OCI-LY7 (cell line): Measurements from ENCODE around the gene CCDC117. TPM values are rescaled to one million over a fixed set of nuclear protein-coding genes. Genes with fewer than 3 reads are reported as not detected.

Experiments used
- BruUV-seq: library from RNA; stranded (reverse); fragments of 400-500 nt; replicated peaks from 2 replicates; lab custom pipeline; 2021; lab: Mats Ljungman, UMichigan
- CTCF ChIA-PET: fragments of 300-600 bp; sonication (Branson Sonifier 250); formaldehyde crosslinking; loops from one replicate; lab custom pipeline; 2022; ENCODE audit warnings: antibody characterized with exemption; ENCODE audit not compliant: unreplicated experiment; lab: Charles Lee
- POLR2A ChIA-PET: fragments of 300-600 bp; sonication (Branson Sonifier 250); formaldehyde crosslinking; loops from one replicate; lab custom pipeline; 2022; ENCODE audit warnings: antibody characterized with exemption; lab: Charles Lee
- DNase-seq: peaks from one replicate; pipeline ENCODE4 v3.0.0-alpha.2; 2015; ENCODE audit warnings: low spot score
- H2AFZ ChIP-seq: fragments of 200-600 bp; sonication (generic), shearing (Covaris generic); 2 replicates; pipeline ENCODE4 v1.6.1; 2014; ENCODE audit warnings: mild to moderate bottlenecking, antibody characterized with exemption, low read length, moderate library complexity
- H3K27ac ChIP-seq: fragments of 200-600 bp; sonication (generic); 2 replicates; pipeline ENCODE4 v1.5.1; 2014; ENCODE audit warnings: mixed run types, low read depth, mild to moderate bottlenecking, moderate library complexity, low read length, inconsistent platforms; ENCODE audit not compliant: poor library complexity, severe bottlenecking
- H3K36me3 ChIP-seq: fragments of 200-600 bp; sonication (generic); 2 replicates; pipeline ENCODE4 v1.6.1; 2014; ENCODE audit warnings: mild to moderate bottlenecking, antibody characterized with exemption, low read length, moderate library complexity, mixed read lengths; ENCODE audit not compliant: insufficient read depth
- H3K4me1 ChIP-seq: fragments of 200-600 bp; sonication (generic); 2 replicates; pipeline ENCODE4 v1.5.1; 2014; ENCODE audit warnings: mild to moderate bottlenecking, low read length; ENCODE audit not compliant: insufficient read depth, poor library complexity, severe bottlenecking
- H3K4me2 ChIP-seq: fragments of 200-600 bp; sonication (generic); 2 replicates; pipeline ENCODE4 v1.6.1; 2014; ENCODE audit warnings: mild to moderate bottlenecking, low read length
- H3K4me3 ChIP-seq: fragments of 200-600 bp; sonication (generic); 2 replicates; pipeline ENCODE4 v1.5.1; 2014; ENCODE audit warnings: mild to moderate bottlenecking, low read depth, low read length; ENCODE audit not compliant: poor library complexity, severe bottlenecking
- H3K79me2 ChIP-seq: fragments of 200-600 bp; sonication (generic); 2 replicates; pipeline ENCODE4 v1.6.1; 2016; ENCODE audit warnings: low read depth, mild to moderate bottlenecking, low read length, moderate library complexity, mixed read lengths; ENCODE audit not compliant: insufficient read depth
- H3K9me2 ChIP-seq: fragments of 200-600 bp; sonication (generic); 2 replicates; pipeline ENCODE4 v1.6.1; 2016; ENCODE audit warnings: mild to moderate bottlenecking, low read length, mixed read lengths; ENCODE audit not compliant: insufficient read depth
- H3K9me3 ChIP-seq: fragments of 200-600 bp; sonication (generic); 2 replicates; pipeline ENCODE4 v1.6.1; 2014; ENCODE audit warnings: mild to moderate bottlenecking, mixed run types, low read length, mixed read lengths
- H4K20me1 ChIP-seq: fragments of 200-600 bp; sonication (generic); 2 replicates; pipeline ENCODE4 v1.6.1; 2014; ENCODE audit warnings: mild to moderate bottlenecking, antibody characterized with exemption, low read length, moderate library complexity, mixed read lengths; ENCODE audit not compliant: insufficient read depth
- EZH2phosphoT487 ChIP-seq: fragments of 200-600 bp; sonication (generic); IDR thresholded peaks from 2 replicates; pipeline ENCODE4 v1.6.1; 2018; ENCODE audit warnings: low read depth, borderline replicate concordance, mild to moderate bottlenecking, mixed run types, antibody characterized with exemption, low read length, moderate library complexity, mixed read lengths
- intact Hi-C: fragments of 100-400 bp; cut with micrococcal nuclease; formaldehyde crosslinking; loops from one replicate; pipeline ENCODE4 v1.10.0; 2022; ENCODE audit not compliant: unreplicated experiment
- total RNA-seq, 2 experiments: library from RNA; depleted of rRNA in 1 of 2; stranded (reverse); fragments of >200 nt in 1 of 2; shearing (Covaris generic) in 1 of 2; gene quantifications; 2 replicates each; pipeline ENCODE4 v1.2.3, GENCODE V29; 2014 to 2022
- TF ChIP-seq, protein P1 (sequence below): fragments of 200-600 bp; sonication (generic); conservative IDR thresholded peaks from 2 replicates; pipeline ENCODE4 v1.5.1; 2014; ENCODE audit warnings: mild to moderate bottlenecking, antibody characterized with exemption, low read length, moderate library complexity, mixed read lengths

CCDC117 gene
- total RNA-seq, 2 experiments from 2014 or later, result 21.4 to 34.1 TPM

DNA sequence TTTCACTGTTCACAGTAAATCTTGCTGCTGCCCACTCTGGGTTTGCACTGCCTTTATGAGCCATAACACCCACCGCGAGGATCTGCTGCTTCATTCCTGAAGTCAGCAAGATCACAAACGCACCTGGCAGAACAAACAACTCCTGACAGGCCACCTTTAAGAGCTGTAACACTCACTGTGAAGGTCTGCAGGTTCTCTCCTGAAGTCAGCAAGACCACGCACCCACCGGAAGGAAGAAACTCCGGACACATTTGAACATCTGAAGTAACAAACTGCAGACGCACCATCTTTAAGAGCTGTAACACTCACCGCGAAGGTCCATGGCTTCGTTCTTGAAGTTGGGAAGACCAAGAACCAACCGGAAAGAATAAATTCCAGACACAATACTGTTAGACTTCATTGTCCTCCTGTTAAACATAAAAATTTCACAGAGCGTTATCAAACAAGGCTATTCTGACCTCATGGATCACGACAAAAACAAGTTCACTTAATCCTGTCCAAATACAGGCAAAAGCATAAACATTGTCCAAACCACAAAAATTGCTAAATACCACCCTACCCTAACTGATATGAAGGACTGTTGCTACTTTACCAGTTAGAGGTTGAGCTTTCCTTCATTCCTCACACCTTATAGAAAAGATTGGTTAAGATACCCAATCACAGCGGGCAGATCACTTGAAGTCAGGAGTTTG lies 3.0 kb upstream of the CCDC117 start:
- H3K4me2 ChIP-seq, result no peak overlapping the region
- peaks cover 5% of the 10 kb centered on the region for H3K4me1 ChIP-seq
- no peak overlapping the region for H2AFZ ChIP-seq
- 0 out of 2 replicates have a peak, but pooled peaks cover under 1% of the 10 kb centered on the region for H4K20me1 ChIP-seq
- H3K27ac ChIP-seq, result no peak overlapping the region
- intact Hi-C loops, result loop anchor here (10.0 kb wide), 1 partner anchor 55 kb away; no protein-coding TSS in a partner anchor
- BruUV-seq, result no TSS peak
- H3K79me2 ChIP-seq, result peaks cover 14% of the 10 kb centered on the region; the same call in 1 of the 2 replicates
- peaks cover 5% of the 10 kb centered on the region; the same call in 1 of the 2 replicates for H3K9me3 ChIP-seq
- H3K9me2 ChIP-seq, result no peaks in the 10 kb centered on the region
- no peak overlapping the region for H3K4me3 ChIP-seq
- no peak for DNase-seq
- POLR2A ChIA-PET, result interaction anchor here (2.2 kb wide), 1 partner anchor 9 kb away, joined by 11 read pairs; no protein-coding TSS in a partner anchor
- peaks cover 4% of the 10 kb centered on the region for H3K36me3 ChIP-seq
- TF ChIP-seq EZH2phosphoT487, result no peak
- TF ChIP-seq, protein P1, sequence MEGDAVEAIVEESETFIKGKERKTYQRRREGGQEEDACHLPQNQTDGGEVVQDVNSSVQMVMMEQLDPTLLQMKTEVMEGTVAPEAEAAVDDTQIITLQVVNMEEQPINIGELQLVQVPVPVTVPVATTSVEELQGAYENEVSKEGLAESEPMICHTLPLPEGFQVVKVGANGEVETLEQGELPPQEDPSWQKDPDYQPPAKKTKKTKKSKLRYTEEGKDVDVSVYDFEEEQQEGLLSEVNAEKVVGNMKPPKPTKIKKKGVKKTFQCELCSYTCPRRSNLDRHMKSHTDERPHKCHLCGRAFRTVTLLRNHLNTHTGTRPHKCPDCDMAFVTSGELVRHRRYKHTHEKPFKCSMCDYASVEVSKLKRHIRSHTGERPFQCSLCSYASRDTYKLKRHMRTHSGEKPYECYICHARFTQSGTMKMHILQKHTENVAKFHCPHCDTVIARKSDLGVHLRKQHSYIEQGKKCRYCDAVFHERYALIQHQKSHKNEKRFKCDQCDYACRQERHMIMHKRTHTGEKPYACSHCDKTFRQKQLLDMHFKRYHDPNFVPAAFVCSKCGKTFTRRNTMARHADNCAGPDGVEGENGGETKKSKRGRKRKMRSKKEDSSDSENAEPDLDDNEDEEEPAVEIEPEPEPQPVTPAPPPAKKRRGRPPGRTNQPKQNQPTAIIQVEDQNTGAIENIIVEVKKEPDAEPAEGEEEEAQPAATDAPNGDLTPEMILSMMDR, result no peak
- CTCF ChIA-PET, result no interaction called here

DNA sequence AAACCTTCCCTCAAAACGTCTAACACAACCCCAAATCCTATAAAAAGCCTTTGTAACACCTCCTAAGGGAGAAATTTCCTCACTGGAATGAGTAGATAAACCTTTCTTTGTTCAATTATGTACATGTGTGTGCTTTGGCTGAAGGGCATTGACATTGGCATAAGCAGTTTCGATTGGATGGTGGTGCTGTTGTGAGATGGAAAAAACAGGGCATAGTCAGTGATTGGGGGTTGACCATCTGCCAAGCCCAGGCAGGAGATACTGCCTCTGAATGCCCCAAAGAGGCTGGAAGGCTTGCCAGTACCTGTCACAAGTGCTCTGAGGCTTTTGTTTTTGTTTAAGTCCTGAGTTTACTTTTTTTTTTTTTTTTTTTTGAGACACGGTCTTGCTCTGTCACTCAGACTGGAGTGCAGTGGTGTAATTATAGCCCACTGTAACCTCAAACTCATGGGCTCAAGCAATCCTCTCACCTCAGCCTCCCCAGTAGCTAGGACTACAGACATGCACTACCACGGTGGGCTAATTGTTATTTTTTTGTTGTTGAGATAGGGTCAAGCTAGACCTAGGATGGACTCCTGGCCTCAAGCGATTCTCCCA lies 1.2 kb upstream of the CCDC117 start:
- no peak overlapping the region for H3K27ac ChIP-seq
- BruUV-seq, result no TSS peak
- intact Hi-C loops, result loop anchor here (10.0 kb wide), 1 partner anchor 54 kb away; no protein-coding TSS in a partner anchor

More for the DNA sequence above, 1.2 kb upstream of the CCDC117 start:
- Histone ChIP-seq H3K36me3 (peaks cover 21% of the 10 kb centered on the region), H3K4me3 (no peak overlapping the region), H3K4me1 (peaks cover 5% of the 10 kb centered on the region), H3K79me2 (peaks cover 18% of the 10 kb centered on the region; the same call in 1 of the 2 replicates), H4K20me1 (0 out of 2 replicates have a peak, but pooled peaks cover 6% of the 10 kb centered on the region), H3K4me2 (no peak overlapping the region), H2AFZ (no peak overlapping the region), H3K9me3 (peaks cover 5% of the 10 kb centered on the region; the same call in 1 of the 2 replicates), H3K9me2 (no peaks in the 10 kb centered on the region)
- POLR2A ChIA-PET, result interaction anchor here (0.7 to 1.4 kb wide), 2 partner anchors 13 to 1553 kb away, joined by 3 read pairs; no protein-coding TSS in a partner anchor
- CTCF ChIA-PET, result no interaction called here
- TF ChIP-seq, protein P1, result no peak
- no peak for DNase-seq
